Adrenal gland (tissue), 5 donors: ENCODE data around the gene RNF130.

Experiments used
- POLR2A ChIP-seq, 2 donors: fragments of 450-650 bp; IDR thresholded peaks; one replicate each; pipeline ENCODE4 v1.6.1; 2017; ENCODE audit warnings: antibody characterized with exemption in 2 of 2, mild to moderate bottlenecking in 2 of 2, moderate library complexity in 1 of 2
- TF ChIP-seq, protein P1 (sequence below), 6 experiments: fragments of 450-650 bp in 4 of 6; fragments of 200-600 bp in 2 of 6; sonication (generic) in 1 of 6; IDR thresholded peaks; 1 replicate in 5 of 6; 2 replicates in 1 of 6; pipeline versions ENCODE4 v1.5.1 to v1.8.0; 2016 to 2021; ENCODE audit warnings: antibody characterized with exemption in 6 of 6, mild to moderate bottlenecking in 2 of 6, moderate library complexity in 1 of 6
- donor health status: DM: no; HTN: no; CAD: no.

DNA sequence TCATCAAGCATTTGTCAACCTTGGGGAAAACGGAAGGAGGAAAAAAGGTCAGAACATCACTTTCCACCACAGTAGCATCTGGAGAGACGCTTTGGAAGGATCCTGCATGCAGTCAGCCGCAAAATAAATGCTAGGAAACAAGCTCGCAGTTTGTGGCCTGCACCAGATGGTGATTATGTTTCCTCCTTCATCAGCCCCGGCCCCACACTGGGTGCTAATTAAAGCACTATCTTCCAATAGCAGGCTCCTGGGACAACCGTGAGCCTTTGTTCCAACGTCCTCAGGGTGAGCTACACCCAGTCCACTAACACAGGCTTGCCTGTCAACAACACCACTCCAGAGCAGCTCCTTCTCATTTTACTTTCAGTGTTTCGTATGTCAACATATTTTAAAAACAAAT is 64.0 kb downstream of the RNF130 start:
- no peak for TF ChIP-seq POLR2A (IDR thresholded peaks at IDR 0.05)
- TF ChIP-seq, protein P1, sequence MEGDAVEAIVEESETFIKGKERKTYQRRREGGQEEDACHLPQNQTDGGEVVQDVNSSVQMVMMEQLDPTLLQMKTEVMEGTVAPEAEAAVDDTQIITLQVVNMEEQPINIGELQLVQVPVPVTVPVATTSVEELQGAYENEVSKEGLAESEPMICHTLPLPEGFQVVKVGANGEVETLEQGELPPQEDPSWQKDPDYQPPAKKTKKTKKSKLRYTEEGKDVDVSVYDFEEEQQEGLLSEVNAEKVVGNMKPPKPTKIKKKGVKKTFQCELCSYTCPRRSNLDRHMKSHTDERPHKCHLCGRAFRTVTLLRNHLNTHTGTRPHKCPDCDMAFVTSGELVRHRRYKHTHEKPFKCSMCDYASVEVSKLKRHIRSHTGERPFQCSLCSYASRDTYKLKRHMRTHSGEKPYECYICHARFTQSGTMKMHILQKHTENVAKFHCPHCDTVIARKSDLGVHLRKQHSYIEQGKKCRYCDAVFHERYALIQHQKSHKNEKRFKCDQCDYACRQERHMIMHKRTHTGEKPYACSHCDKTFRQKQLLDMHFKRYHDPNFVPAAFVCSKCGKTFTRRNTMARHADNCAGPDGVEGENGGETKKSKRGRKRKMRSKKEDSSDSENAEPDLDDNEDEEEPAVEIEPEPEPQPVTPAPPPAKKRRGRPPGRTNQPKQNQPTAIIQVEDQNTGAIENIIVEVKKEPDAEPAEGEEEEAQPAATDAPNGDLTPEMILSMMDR (IDR thresholded peaks at IDR 0.05) = no peak
